A549 (cell line): Measurements from ENCODE around the gene PRIMA1.

Experiments used
- BHLHE40 ChIP-seq: IDR thresholded peaks from 2 replicates; pipeline ENCODE4 v1.6.1; 2012; ENCODE audit warnings: low read depth, low read length, inconsistent platforms
- CBX2 ChIP-seq: fragments of 200-600 bp; sonication (generic); IDR thresholded peaks from 2 replicates; pipeline ENCODE4 v1.6.1; 2016; ENCODE audit warnings: low read depth, mild to moderate bottlenecking, borderline replicate concordance
- CEBPB ChIP-seq, 2 experiments: fragments of >200 bp in 1 of 2; sonication (Bioruptor Twin) in 1 of 2; formaldehyde crosslinking in 1 of 2; IDR thresholded peaks; 2 replicates each; pipeline ENCODE4 v1.6.1; 2012 to 2016
- CTCF ChIP-seq: fragments of >200 bp; sonication (Bioruptor Twin); formaldehyde crosslinking; IDR thresholded peaks from 3 replicates; pipeline ENCODE4 v1.5.1; 2016
- EP300 ChIP-seq, 2 experiments: fragments of >200 bp; sonication (Bioruptor Twin); formaldehyde crosslinking; IDR thresholded peaks; 2 replicates in 1 of 2; 3 replicates in 1 of 2; pipeline ENCODE4 v1.6.1; 2016 to 2017
- FOXS1 ChIP-seq: fragments of 250-450 bp; sonication (Bioruptor Pico); IDR thresholded peaks from 2 replicates; pipeline ENCODE4 v1.5.0; 2020; ENCODE audit warnings: mild to moderate bottlenecking, moderate library complexity
- MAFK ChIP-seq: fragments of 450-650 bp; IDR thresholded peaks from 2 replicates; pipeline ENCODE4 v1.6.1; 2014; ENCODE audit not compliant: partially characterized antibody
- MAZ ChIP-seq: fragments of 150-350 bp; IDR thresholded peaks from 2 replicates; pipeline ENCODE4 v1.6.1; 2014; ENCODE audit warnings: antibody characterized with exemption, low read depth, low read length, borderline replicate concordance
- MYC ChIP-seq: IDR thresholded peaks from 2 replicates; pipeline ENCODE4 v1.6.1; 2012; ENCODE audit warnings: mild to moderate bottlenecking, inconsistent platforms, low read length, improper control_type of control experiment, borderline replicate concordance
- NPAS2 ChIP-seq: fragments of 250-450 bp; sonication (Bioruptor Pico); IDR thresholded peaks from 2 replicates; pipeline ENCODE4 v1.8.0; 2022; ENCODE audit warnings: mild to moderate bottlenecking, moderate library complexity, borderline replicate concordance
- POLR2AphosphoS2 ChIP-seq: conservative IDR thresholded peaks from 2 replicates; pipeline ENCODE4 v1.6.1; 2012; ENCODE audit warnings: low read length, improper control_type of control experiment, inconsistent platforms
- RFX5 ChIP-seq: fragments of 450-650 bp; IDR thresholded peaks from 2 replicates; pipeline ENCODE4 v1.7.1; 2014; ENCODE audit warnings: antibody characterized with exemption, mild to moderate bottlenecking, moderate library complexity
- TF ChIP-seq, protein P1 (sequence below): fragments of >200 bp; sonication (Bioruptor Twin); formaldehyde crosslinking; IDR thresholded peaks from 3 replicates; pipeline ENCODE4 v1.6.1; 2016

GRCh38 chr14:93792391-93792790, 4.1 kb upstream of the PRIMA1 start:
- TF ChIP-seq POLR2AphosphoS2 = no peak
- TF ChIP-seq CTCF = no peak
- TF ChIP-seq EP300 (IDR thresholded peaks at IDR 0.05) = no peak
- no peak for TF ChIP-seq BHLHE40
- no peak for TF ChIP-seq CEBPB (IDR thresholded peaks at IDR 0.05)
- no peak for TF ChIP-seq RFX5
- TF ChIP-seq MAFK = no peak
- no peak for TF ChIP-seq NPAS2 (CRISPR knock-in tag)
- no peak for TF ChIP-seq FOXS1 (CRISPR knock-in tag)
- TF ChIP-seq CBX2 = no peak
- no peak for TF ChIP-seq MYC
- TF ChIP-seq MAZ = no peak
- TF ChIP-seq, protein P1, sequence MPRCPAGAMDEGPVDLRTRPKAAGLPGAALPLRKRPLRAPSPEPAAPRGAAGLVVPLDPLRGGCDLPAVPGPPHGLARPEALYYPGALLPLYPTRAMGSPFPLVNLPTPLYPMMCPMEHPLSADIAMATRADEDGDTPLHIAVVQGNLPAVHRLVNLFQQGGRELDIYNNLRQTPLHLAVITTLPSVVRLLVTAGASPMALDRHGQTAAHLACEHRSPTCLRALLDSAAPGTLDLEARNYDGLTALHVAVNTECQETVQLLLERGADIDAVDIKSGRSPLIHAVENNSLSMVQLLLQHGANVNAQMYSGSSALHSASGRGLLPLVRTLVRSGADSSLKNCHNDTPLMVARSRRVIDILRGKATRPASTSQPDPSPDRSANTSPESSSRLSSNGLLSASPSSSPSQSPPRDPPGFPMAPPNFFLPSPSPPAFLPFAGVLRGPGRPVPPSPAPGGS = no peak
